ENCODE data around the gene SORCS1. TPM values are rescaled to one million over a fixed set of nuclear protein-coding genes. Genes with fewer than 3 reads are reported as not detected.

The SORCS1 gene
- total and polyA plus RNA-seq, 2 of the 8 experiments (the other 6 are each of a cell fraction or from before 2014, with no cell fraction given): 4.1 to 4.6 TPM

GRCh38 chr10:107054469-107055156 lies 109.9 kb downstream of the SORCS1 start (continued):
- no peak for TF ChIP-seq CHD7 (IDR thresholded peaks at IDR 0.05; ENCODE audit: insufficient replicate concordance, low read length)
- TF ChIP-seq POLR2A (IDR thresholded peaks at IDR 0.05; ENCODE audit: control extremely low read depth in 1 of 2, low read depth in 2 of 2, low read length in 2 of 2): no peak
- no peak for TF ChIP-seq SRF (IDR thresholded peaks at IDR 0.05; ENCODE audit: low read depth, low read length)
- no peak for TF ChIP-seq RNF2 (IDR thresholded peaks at IDR 0.05; ENCODE audit: borderline replicate concordance, low read depth, low read length, missing control alignments, poor library complexity, severe bottlenecking)
- TF ChIP-seq BACH1 (IDR thresholded peaks at IDR 0.05; ENCODE audit: low read length): no peak
- no peak for TF ChIP-seq ZNF274 (IDR thresholded peaks at IDR 0.05; ENCODE audit: borderline replicate concordance, extremely low read depth, low read length)
- TF ChIP-seq TEAD4 (IDR thresholded peaks at IDR 0.05; ENCODE audit: low read depth, low read length): no peak
- TF ChIP-seq MAFK (IDR thresholded peaks at IDR 0.05; ENCODE audit: low read depth, low read length): no peak
- no peak for TF ChIP-seq FOSL1 (IDR thresholded peaks at IDR 0.05; ENCODE audit: insufficient read depth, low read depth, low read length)
- no peak for TF ChIP-seq PHF8 (conservative IDR thresholded peaks at IDR 0.05; ENCODE audit: low read depth, low read length)
- no peak for TF ChIP-seq YY1 (IDR thresholded peaks at IDR 0.05; ENCODE audit: low read depth, low read length)
